A673 (cell line): ENCODE data around the gene C1R. TPM values are rescaled to one million over a fixed set of nuclear protein-coding genes. Genes with fewer than 3 reads are reported as not detected.

Experiments used
- BruUV-seq: library from RNA; stranded (reverse); fragments of 400-500 nt; replicated peaks from 2 replicates; lab custom pipeline; 2021; lab: Mats Ljungman, UMichigan
- CTCF ChIA-PET: fragments of 300-600 bp; sonication (Branson Sonifier 250); formaldehyde crosslinking; loops from one replicate; lab custom pipeline; 2022; ENCODE audit warnings: antibody characterized with exemption; lab: Charles Lee
- POLR2A ChIA-PET: fragments of 300-600 bp; sonication (Branson Sonifier 250); formaldehyde crosslinking; loops from one replicate; lab custom pipeline; 2022; ENCODE audit warnings: antibody characterized with exemption; ENCODE audit not compliant: low non-redundant PET; lab: Charles Lee
- DNase-seq: peaks from one replicate; pipeline ENCODE4 v3.0.0-alpha.2; 2015; ENCODE audit warnings: low spot score
- H3K27ac ChIP-seq: fragments of 200-600 bp; sonication (generic); 2 replicates; pipeline ENCODE4 v1.5.1; 2016; ENCODE audit warnings: mixed run types, low read depth, mild to moderate bottlenecking, mixed read lengths, antibody characterized with exemption, low read length; ENCODE audit not compliant: poor library complexity, severe bottlenecking
- H3K27me3 ChIP-seq: fragments of 200-600 bp; sonication (generic); replicated peaks from 2 replicates; pipeline ENCODE4 v1.6.1; 2017; ENCODE audit warnings: mixed run types, low read depth, mild to moderate bottlenecking, mixed read lengths, antibody characterized with exemption, low read length; ENCODE audit not compliant: insufficient read depth, poor library complexity
- H3K36me3 ChIP-seq: fragments of 200-600 bp; sonication (generic); 2 replicates; pipeline ENCODE4 v1.6.1; 2016; ENCODE audit warnings: mixed run types, mild to moderate bottlenecking, mixed read lengths, antibody characterized with exemption, low read length; ENCODE audit not compliant: insufficient read depth, poor library complexity, severe bottlenecking
- H3K4me1 ChIP-seq: fragments of 200-600 bp; sonication (generic); 2 replicates; pipeline ENCODE4 v1.6.1; 2017; ENCODE audit warnings: mixed run types, mild to moderate bottlenecking, mixed read lengths, antibody characterized with exemption, low read length; ENCODE audit not compliant: insufficient read depth, poor library complexity, severe bottlenecking
- H3K4me3 ChIP-seq: fragments of 200-600 bp; sonication (generic); 2 replicates; pipeline ENCODE4 v1.5.1; 2016; ENCODE audit warnings: low read depth, mixed run types, mild to moderate bottlenecking, mixed read lengths, low read length; ENCODE audit not compliant: poor library complexity, severe bottlenecking
- H3K9me3 ChIP-seq: fragments of 200-600 bp; sonication (generic); 2 replicates; pipeline ENCODE4 v1.6.1; 2016; ENCODE audit warnings: mixed run types, low read depth, mild to moderate bottlenecking, mixed read lengths, antibody characterized with exemption, low read length; ENCODE audit not compliant: poor library complexity, severe bottlenecking
- EZH2 ChIP-seq: fragments of 200-600 bp; sonication (generic); IDR thresholded peaks from 2 replicates; pipeline ENCODE4 v1.6.1; 2017; ENCODE audit warnings: borderline replicate concordance, low read depth, mild to moderate bottlenecking, mixed read lengths, antibody characterized with exemption, low read length; ENCODE audit not compliant: poor library complexity, severe bottlenecking
- intact Hi-C: fragments of 100-400 bp; cut with micrococcal nuclease; formaldehyde crosslinking; loops from one replicate; pipeline ENCODE4 v1.10.0; 2022; ENCODE audit not compliant: unreplicated experiment
- total RNA-seq: library from RNA; stranded (reverse); gene quantifications from 2 replicates; pipeline ENCODE4 v1.2.3, GENCODE V29; 2021
- TF ChIP-seq, protein P1 (sequence below): fragments of 300-800, 200-600 bp; sonication (generic); conservative IDR thresholded peaks from 2 replicates; pipeline ENCODE4 v1.5.1; 2017; ENCODE audit warnings: low read depth, mild to moderate bottlenecking, antibody characterized with exemption, low read length, moderate library complexity, mixed read lengths

C1R gene
- total RNA-seq, 1 experiment from 2014 or later: 10.9 TPM

DNA sequence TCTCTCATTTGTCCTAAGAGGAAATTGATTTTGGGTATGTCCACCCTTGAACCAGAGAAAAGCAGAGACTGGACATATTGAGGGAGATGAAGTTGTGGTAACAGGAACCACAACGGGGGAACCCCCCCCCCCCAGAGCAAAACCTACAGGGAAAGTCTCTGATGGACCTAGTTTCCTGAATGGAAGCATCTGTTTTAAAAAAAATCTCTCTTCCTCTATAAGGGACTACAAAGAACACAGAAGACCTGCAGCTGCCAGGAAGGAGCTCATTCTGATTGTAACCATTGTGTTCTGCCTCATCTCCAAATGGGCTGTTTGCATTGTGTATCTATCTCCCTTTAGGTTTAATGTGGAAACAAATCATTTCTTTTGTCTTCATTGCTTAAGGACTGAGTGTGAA lies 18.3 kb downstream of the C1R start:
- Histone ChIP-seq H3K4me1 (no peaks in the 10 kb centered on the region), H3K36me3 (no peaks in the 10 kb centered on the region), H3K9me3 (no peaks in the 10 kb centered on the region), H3K4me3 (no peak overlapping the region), H3K27ac (no peak overlapping the region), H3K27me3 (no peaks in the 10 kb centered on the region)
- TF ChIP-seq, protein P1, sequence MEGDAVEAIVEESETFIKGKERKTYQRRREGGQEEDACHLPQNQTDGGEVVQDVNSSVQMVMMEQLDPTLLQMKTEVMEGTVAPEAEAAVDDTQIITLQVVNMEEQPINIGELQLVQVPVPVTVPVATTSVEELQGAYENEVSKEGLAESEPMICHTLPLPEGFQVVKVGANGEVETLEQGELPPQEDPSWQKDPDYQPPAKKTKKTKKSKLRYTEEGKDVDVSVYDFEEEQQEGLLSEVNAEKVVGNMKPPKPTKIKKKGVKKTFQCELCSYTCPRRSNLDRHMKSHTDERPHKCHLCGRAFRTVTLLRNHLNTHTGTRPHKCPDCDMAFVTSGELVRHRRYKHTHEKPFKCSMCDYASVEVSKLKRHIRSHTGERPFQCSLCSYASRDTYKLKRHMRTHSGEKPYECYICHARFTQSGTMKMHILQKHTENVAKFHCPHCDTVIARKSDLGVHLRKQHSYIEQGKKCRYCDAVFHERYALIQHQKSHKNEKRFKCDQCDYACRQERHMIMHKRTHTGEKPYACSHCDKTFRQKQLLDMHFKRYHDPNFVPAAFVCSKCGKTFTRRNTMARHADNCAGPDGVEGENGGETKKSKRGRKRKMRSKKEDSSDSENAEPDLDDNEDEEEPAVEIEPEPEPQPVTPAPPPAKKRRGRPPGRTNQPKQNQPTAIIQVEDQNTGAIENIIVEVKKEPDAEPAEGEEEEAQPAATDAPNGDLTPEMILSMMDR: no peak
- no peak for DNase-seq
- BruUV-seq: no TSS peak
- CTCF ChIA-PET: no interaction called here
- POLR2A ChIA-PET: no interaction called here
- intact Hi-C loops: no loop called here

DNA sequence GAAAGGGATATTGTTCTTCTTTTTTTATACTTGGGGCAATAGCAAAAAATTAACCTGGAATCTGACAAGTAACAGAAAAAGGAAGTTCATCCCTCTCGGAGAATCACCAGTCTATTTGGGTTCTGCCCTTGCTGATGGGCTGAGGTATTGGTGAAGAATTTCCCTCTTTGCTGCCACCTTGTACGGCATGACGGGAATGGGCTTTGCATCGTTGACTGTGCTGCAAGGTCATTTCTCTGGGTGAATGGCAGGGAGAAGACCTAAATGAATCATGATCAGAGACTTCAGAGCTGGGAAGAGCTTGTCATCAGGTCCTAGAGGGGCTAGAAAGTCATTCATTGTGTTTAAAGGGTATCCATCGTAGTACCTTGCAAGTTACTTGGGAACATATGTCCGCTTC lies 19.7 kb downstream of the C1R start:
- DNase-seq: no peak
- Histone ChIP-seq H3K27me3 (no peaks in the 10 kb centered on the region), H3K36me3 (no peaks in the 10 kb centered on the region), H3K4me3 (no peak overlapping the region), H3K4me1 (no peaks in the 10 kb centered on the region), H3K27ac (no peak overlapping the region), H3K9me3 (no peaks in the 10 kb centered on the region)
- ChIA-PET POLR2A (no interaction called here), CTCF (no interaction called here)
- BruUV-seq: no TSS peak
- intact Hi-C loops: no loop called here
- TF ChIP-seq, protein P1: no peak
- TF ChIP-seq EZH2: no peak

DNA sequence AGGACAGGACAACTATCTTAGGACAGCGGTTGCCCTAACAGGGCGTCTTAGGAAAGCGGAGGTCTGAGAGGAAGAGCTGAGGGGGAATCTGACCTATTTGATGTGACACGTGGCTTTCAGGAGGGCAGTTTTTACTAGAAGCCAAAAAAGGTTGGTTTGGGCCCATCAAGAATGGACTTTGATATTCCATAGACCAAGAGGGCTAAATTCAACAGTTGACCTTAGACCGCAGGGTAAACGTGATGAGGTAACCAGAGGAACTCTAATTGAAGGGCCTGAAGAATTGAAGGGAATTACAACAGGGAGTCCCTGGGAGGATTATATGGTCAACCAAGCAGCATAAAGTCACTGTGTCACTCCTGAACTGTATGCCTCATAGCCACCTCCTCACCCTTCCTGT lies 20.2 kb downstream of the C1R start:
- ChIA-PET CTCF (no interaction called here), POLR2A (no interaction called here)
- intact Hi-C loops: no loop called here
- H3K9me3 ChIP-seq: no peaks in the 10 kb centered on the region
- no peaks in the 10 kb centered on the region for H3K36me3 ChIP-seq
- TF ChIP-seq EZH2: no peak
- TF ChIP-seq, protein P1: no peak
- no peaks in the 10 kb centered on the region for H3K27me3 ChIP-seq
- BruUV-seq: no TSS peak
- H3K4me3 ChIP-seq: no peak overlapping the region
- H3K4me1 ChIP-seq: no peaks in the 10 kb centered on the region
- no peak overlapping the region for H3K27ac ChIP-seq
- DNase-seq: no peak
